Esophagus mucosa (tissue), 1 donor: ENCODE measurements around the gene TMOD1. TPM values are rescaled to one million over a fixed set of nuclear protein-coding genes. Genes with fewer than 3 reads are reported as not detected.

Experiments
- ATAC-seq: fragments of 200-7000 bp; cut with Tn5 transposase; one replicate; pipeline ENCODE4 v1.9.1; 2020
- total RNA-seq: library from RNA; stranded (reverse); gene quantifications from one replicate; pipeline ENCODE4 v1.2.4, GENCODE V29; 2023
- donor health status: DM: yes; HTN: yes; CAD: no.

The TMOD1 gene
- total RNA-seq, 1 donor from 2014 or later: 0.60 TPM

- no peak for ATAC-seq
These were observed 1.2 kb upstream of the TMOD1 start for GRCh38 chr9:97500263-97500662.

DNA sequence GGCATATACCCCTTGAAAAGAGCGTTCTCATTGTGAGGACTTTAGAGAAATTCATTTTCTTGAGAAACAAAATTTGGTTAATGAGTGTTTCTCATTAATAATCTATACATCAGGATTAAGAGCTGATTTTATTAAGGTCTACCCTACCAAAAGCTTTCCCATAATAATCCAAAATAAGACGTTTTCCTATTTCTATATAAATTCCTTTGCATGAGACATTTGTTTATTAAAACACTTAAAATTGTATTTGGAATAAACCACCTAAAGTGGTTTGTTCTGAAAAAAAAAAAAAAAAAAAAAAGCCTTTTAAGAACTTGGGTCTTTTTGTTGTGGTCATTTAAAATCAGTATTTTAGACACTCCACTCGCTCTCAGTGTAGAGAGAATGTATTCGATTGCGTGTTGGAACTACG is 695 bp upstream of the TMOD1 start:
- no peak for ATAC-seq

DNA sequence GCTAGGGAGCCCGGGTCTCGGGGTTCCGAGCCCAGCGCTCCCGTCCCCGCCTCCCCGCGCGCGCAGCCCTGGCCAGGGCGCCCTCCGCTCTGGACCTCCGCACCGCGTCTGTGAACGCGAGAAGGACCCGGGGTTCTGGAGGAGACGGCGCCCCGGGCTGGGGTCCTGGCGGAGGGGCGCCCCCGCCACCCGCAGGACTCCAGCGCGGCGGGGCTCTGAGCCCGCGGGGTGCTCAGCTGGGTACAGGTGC is 431 bp downstream of the TMOD1 start:
- ATAC-seq: peak; percentile 39

DNA sequence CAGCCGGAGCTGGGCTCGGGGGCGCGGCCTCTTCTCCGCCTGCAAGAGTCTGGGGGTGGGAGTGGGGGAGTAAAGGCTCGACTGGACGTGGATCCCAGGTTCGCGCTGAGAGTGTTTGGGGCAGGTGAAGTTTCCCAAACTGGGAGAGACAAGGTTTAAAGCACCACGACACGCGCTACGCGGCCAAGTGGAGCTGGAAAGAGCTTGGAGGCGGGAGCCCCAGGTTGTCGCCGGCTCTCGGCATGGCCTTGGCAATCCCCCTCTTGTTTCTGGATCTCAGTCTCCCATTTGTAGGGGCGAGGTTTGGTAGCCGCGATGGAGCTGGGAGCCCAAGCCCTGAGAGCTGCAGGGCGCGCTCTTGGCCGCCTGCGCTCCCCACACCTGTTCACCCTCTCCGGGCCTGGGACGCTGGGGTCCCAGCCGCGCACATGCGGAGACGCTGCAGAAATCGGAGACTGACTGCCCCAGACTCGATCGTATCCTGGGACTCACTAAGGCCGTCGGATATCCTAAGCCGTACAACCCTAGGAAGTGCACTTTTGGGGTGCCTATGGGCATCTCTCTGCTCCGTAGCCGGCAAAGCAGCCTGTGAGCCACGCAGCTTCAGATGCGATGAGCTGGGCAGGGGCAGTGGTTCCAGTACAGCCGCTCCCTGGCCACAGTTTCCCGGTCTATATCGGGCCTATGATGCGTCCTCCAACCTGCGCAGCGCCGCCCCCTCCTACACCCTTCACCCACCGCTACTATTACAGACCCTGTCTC is 937 bp downstream of the TMOD1 start:
- ATAC-seq: peak; percentile 24

DNA sequence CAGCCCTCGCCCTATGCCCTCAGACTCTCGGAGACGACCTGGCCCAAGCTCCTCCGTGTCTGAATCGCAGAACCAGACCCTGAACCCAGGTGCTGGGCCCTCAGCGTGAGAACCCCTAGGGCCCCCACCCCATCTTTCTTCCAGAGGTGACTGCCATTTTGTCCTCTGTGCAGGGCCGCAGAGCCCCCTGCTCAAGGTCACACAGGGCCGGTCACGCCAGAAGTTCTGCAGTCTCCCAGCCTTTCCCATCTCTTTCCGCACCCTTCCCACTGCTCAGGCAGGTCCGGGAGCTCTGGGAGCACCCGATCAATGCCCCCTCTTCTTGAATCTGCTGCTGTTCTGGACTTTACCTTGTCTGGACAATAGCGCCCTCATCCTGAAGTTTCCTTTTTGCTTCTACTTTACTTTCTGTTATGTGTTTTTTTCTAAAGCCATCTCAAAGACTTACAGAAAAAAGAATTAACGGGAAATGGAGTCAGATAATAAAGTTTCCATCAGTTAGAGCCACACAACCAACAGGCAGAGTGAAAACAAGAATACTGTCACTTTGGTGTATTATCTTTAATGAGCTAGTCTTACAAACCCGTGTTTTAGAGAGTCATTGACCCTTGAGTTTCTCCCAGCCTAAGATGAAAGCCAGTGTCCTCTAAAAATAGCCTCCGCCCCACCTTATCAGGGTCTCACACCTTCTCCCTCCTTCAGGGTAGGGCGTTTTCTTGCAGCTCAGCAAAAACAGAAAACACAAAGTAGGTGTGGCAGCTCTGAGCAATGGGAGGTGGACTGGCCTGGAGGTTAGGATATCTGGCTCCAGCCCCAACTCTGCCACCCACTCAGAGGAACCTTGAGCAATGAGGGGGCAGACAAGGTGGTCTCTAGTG is 1.8 kb downstream of the TMOD1 start:
- no peak for ATAC-seq

GRCh38 chr9:97503862-97504210 is 2.4 kb downstream of the TMOD1 start:
- ATAC-seq: no peak

GRCh38 chr9:97504381-97505216 is 3.1 kb downstream of the TMOD1 start:
- no peak for ATAC-seq

DNA sequence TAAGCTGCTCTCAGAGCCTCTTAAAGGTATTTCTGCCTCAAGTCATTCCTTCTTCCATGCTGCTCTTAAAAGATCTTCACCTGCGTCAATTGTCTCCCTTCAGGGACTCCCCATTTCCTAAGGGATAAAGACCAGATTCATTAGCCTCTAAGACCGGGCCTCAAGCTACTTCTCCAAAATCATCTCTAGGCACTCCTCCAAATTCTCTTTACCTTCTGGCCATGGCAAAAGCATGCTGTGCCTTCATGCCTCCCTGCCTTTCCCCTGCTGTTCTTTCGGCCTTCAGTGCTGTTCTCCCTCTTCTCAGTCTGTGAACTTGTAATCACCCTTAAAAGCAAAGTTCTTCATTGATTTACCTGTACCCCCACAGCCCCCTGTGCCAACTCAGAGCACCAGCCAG is 4.4 kb downstream of the TMOD1 start:
- no peak for ATAC-seq

DNA sequence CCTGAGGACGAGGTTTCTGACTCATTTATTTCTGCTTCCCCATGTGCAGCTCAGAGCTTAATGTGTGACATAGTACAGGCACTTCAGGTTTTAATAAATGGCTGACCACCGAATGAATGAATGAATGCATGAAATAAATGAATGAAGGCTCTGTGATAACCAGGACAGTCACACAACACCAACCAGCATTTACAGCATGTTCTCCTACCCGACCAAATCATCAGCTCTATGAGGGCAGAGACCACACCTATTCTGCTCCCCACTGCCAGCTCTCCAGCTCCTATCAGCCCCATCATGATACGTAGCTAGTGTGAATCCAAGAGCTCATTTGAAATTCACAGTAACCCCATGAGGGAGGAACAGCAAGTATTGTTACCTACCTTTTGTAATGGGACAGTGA is 4.8 kb downstream of the TMOD1 start:
- ATAC-seq: no peak

- no peak for ATAC-seq
These were observed 5.3 kb downstream of the TMOD1 start for GRCh38 chr9:97506787-97507186.

DNA sequence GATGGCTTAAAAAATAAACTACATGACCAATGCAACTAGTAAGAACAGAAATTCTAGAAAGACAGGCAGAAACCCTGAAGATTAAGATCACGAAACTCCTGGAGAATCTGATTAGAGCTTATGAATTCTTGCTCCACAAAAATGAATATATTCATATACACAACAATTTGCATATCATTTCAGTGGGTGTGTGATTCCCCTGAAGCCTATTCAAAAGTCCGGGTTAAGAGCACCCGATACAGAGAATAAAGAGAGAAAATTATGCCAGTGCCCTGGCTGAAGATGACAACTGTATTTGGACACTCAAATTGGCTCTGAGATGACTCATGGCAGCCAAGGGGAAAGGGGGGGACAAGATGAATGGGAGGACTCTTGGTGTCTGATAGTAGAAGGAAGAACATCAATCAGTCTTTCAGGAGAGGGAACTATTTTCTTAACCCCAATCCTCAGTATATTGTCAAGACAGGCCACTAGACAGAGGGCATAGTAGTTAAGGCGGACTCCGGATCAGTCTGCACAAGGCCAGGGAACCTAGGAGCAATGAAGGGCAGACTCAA is 6.0 kb downstream of the TMOD1 start:
- ATAC-seq: no peak

GRCh38 chr9:97508852-97509251 is 7.4 kb downstream of the TMOD1 start:
- ATAC-seq: no peak

DNA sequence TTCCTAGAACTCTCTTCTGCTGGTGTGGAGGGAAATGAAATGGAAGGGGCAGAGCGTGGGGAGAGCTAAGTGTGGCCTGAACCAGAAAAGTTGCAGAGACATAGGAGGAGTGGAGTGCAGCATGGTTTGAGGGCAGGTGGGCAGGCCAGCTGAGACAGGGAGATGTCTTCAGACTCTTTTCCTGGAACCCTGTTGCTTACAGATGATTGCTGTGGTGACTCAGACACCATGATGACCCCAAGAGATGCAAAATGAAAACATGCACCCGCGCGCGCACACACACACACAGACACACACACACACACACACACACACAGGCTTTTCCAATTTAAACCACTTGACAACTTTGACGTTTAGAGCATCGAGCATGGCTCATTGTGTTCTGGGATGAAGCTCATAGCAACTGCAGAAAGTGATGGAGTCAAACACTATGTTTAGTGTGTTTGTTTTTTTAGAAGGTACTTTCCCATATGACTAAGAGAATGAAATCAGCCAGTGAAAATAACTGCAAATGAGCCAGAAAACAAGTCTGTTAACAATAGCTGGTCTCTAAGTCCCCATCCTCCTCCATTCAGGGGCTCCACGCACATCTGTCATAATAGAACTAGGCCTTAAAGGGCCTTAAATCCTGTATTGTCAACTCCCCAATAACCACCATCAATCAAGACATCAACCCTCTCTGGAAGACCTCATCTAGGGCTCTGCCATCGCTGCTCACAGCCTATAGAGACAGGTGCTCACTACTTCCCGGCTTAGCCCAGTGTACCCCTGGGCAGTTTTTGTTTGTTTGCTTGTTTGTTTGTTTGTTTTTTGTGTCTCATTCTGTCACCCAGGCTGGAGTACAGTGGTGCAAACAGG is 9.6 kb downstream of the TMOD1 start:
- ATAC-seq: peak; percentile 22

DNA sequence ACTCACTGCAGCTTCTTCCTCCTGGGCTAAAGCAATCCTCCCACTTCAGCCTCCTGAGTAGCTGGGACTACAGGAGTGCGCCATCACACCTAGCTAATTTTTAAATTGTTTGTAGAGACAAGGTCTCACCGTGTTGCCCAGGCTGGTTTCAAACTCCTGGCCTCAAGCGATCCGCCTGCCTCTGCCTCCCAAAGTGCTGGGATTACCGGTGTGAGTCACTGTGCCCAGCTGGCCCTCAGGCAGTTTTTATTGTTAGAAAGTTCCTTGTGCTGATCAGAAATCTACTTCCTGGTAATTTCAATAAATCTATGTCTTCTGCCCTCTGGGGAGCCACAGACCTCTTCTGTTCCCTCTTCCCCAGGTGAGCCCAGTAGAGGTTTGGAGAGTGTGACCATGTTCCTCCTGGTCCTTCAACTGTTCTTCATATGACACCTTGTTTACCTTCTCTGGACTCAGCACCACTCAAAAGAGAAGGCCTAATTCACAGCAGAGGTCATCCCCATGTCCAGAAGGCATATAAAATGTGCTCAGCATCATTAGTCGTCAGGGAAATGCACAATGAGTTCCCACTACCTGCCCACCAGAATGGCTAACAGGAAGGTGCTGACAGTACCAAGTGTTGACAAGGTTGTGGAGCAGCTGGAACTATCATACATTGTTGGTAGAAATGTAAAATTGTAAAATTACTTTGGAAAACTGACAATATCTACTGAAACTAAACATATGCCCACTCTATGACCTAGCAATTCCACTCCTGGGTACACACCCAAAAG is 10.4 kb downstream of the TMOD1 start:
- ATAC-seq: no peak

DNA sequence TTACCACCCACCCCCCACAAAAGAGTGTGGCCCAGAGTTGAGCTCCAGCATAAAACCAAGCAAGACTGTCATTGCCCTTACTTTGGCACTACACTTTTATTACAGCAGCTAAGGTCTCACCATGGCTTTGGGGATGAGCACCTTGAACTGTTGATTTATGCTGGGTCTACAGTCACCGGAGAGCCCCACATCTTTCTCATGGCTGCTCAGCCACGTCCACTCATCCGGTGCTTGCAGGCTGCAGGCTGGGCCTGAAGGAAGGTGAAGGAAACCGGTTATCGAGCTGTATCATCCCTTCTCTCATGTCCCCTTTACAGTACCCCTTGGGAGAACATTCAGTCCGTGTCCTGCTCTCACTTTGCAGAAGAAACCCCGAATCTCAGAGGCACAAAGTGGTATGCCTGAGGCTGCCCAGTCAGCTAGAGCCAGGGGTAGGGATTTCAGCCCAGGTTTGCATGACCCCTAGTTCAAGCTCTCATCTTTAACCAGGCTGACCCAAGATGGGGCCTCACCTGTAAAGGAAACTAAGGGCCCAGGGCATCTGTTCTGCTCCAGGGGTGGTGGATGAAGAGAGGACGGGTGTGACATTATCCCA is 11.6 kb downstream of the TMOD1 start:
- no peak for ATAC-seq

DNA sequence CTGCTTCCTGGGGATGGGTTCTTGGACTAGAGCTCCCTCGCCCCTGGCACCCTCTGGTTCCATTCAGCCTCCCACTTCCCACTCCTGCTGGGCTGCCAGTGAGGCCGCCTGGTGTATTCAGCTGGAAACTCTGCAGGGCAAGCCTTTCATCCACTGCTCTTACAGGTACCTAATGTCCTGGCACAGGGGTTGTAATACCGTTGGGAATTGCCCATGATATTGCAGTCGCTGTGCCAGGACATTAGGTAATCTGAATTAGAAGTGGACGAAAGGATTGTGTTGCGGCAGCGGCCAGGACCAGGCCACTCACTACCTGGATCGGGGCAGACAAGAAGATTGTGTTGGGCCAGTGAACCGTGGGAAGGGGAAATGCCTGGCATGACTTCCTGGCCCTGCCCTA is 13.1 kb downstream of the TMOD1 start:
- no peak for ATAC-seq

DNA sequence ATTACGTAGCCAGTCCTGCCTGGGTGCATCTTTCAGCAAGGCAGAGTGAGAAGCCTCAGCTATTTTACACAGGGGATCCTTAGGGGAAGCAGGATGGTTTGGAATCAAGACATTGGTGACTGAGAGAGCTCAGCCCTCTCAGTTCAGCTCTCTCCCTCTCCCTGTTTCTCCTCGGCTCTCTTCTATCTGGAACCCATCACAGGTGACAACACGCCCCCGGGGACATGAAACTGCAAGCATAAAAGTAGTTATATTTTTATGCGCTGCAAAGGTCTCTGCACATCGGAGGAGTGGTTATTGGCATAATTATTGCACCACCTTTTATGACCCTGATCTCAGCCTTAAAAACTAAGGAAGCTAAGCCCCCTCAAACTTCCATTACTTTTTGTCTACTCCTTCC is 14.2 kb downstream of the TMOD1 start:
- ATAC-seq: no peak

GRCh38 chr9:97516111-97516510 is 14.6 kb downstream of the TMOD1 start:
- ATAC-seq: no peak

DNA sequence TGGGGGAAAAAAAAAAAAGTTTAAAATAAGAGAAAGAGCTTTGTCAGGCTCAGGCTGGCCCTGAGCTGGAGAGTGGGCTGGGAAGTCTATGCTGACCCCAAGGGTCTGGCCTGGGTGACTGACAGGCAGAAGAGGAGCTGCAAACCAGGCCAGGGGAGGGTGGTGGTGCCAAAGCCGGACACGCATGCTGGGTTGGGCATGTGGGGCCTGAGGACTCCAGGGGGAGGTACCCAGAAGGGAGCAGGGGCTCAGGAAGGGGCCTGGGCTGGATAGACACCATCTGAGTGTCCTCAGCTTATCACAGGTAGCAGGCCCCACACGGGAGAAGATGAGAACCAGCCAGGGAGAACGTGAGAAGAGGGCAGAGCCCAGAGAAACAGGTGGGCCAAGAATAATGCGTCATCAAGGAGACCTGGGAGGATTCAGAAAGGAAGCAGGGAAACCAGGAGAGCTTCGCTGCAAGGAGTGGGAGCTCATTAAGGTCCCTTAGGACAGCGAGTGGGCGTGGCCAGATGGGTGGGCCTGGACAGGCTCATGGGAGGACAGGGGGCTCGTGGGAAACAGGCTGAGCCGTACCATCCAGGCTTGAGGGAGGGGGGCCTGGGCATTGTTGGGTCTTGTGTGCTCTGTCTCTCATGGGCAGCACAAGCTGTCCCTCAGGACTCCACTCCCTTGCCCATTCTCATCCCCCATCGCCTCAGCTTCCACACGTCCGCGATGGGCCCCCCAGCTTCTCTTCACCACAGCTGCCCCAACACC is 16.0 kb downstream of the TMOD1 start:
- ATAC-seq: no peak
